Lung (tissue), 12 donors: ENCODE results near the gene ATP6V1F. TPM values are rescaled to one million over a fixed set of nuclear protein-coding genes. Genes with fewer than 3 reads are reported as not detected.

ENCODE experiments used
- ATAC-seq: fragments of 200-7000 bp; cut with Tn5 transposase; one replicate; pipeline ENCODE4 v1.9.1; 2020; ENCODE audit warnings: moderate number of reproducible peaks; ENCODE audit not compliant: insufficient read depth, low FRiP score
- DNase-seq, 3 donors: peaks; one replicate each; pipeline ENCODE4 v3.0.0-alpha.2; 2013 to 2017
- H3K27ac ChIP-seq, 2 donors: one replicate each; pipeline ENCODE4 v1.5.1; 2013; ENCODE audit warnings: mild to moderate bottlenecking in 2 of 2, moderate library complexity in 2 of 2, control low read depth in 1 of 2, inconsistent platforms in 1 of 2, low read depth in 1 of 2, low read length in 1 of 2
- H3K27me3 ChIP-seq, 3 donors: one replicate each; pipeline ENCODE4 v1.5.1; 2013; ENCODE audit warnings: low read length in 2 of 3; ENCODE audit not compliant: control insufficient read depth in 3 of 3, insufficient read depth in 3 of 3
- H3K36me3 ChIP-seq, 4 donors: one replicate each; pipeline ENCODE4 v1.5.1; 2013; ENCODE audit warnings: low read length in 4 of 4, mild to moderate bottlenecking in 1 of 4, moderate library complexity in 1 of 4; ENCODE audit not compliant: control insufficient read depth in 4 of 4, insufficient read depth in 4 of 4
- H3K4me1 ChIP-seq, 5 donors: one replicate each; pipeline ENCODE4 v1.5.1; 2013; ENCODE audit warnings: low read length in 5 of 5, mild to moderate bottlenecking in 2 of 5, moderate library complexity in 1 of 5; ENCODE audit not compliant: control insufficient read depth in 5 of 5, insufficient read depth in 5 of 5
- H3K4me3 ChIP-seq: one replicate; pipeline ENCODE4 v1.5.1; 2013; ENCODE audit warnings: mild to moderate bottlenecking, control low read depth, moderate library complexity
- H3K9ac ChIP-seq, 2 donors: one replicate each; pipeline ENCODE4 v1.5.1; 2013; ENCODE audit warnings: low read length in 2 of 2, control low read depth in 1 of 2; ENCODE audit not compliant: insufficient read depth in 1 of 2
- H3K9me3 ChIP-seq, 4 donors: one replicate each; pipeline ENCODE4 v1.5.1; 2013; ENCODE audit warnings: low read length in 3 of 4, mild to moderate bottlenecking in 1 of 4, moderate library complexity in 1 of 4; ENCODE audit not compliant: control insufficient read depth in 4 of 4, insufficient read depth in 3 of 4
- CTCF ChIP-seq: IDR thresholded peaks from 2 replicates; pipeline ENCODE4 v1.5.1; 2012; ENCODE audit warnings: mild to moderate bottlenecking; ENCODE audit errors: control extremely low read depth, extremely low read depth
- WGBS, 2 donors: extraction: QIAGEN DNeasy Blood & Tissue Kit; methylation state at CpG; one replicate each; pipeline ENCODE4 v1.1.7; 2013; 5-methylcytosine and 5-hydroxymethylcytosine counted together
- polyA plus RNA-seq, 2 donors: library from polyadenylated mRNA; stranded (reverse); fragments of 200-250 nt; gene quantifications; one replicate each; pipeline ENCODE4 v1.2.1, GENCODE V29; 2013
- total RNA-seq, 2 donors: library from RNA; depleted of rRNA in 1 of 2; stranded (reverse); fragments of >200 nt in 1 of 2; gene quantifications; one replicate each; pipeline ENCODE4 v1.2.1, GENCODE V29; 2014 to 2021
- donor health status: control.
- donor health status: control.
- donor health status: Bipolar disorder and iron deficiency.
- donor health status: healthy.
- donor health status: DM: yes; HTN: yes; CAD: no.

The ATP6V1F gene
- total and polyA plus RNA-seq, 4 donors = 43.9 to 383 (median 225) TPM

DNA sequence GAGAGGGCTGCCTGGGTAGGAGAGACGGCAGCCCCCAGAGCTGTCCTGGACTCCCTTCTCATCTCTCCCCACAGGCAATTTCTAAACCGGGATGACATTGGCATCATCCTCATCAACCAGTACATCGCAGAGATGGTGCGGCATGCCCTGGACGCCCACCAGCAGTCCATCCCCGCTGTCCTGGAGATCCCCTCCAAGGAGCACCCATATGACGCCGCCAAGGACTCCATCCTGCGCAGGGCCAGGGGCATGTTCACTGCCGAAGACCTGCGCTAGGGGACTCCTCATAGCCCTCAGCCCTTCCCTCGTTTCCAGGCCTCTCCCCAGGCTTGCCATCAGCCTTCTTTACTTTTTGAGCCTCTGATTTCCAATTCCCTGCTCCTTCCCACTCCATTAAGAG is 2.6 kb downstream of the ATP6V1F start:
- H3K36me3 ChIP-seq = peaks cover 0 to 15% (median 11%) of the 10 kb centered on the region in 4 donors
- no peak for TF ChIP-seq CTCF
- DNase-seq (no peak), ATAC-seq (no peak)
- H3K4me3 ChIP-seq = no peak overlapping the region
- peaks cover 0 to 8% (median 5%) of the 10 kb centered on the region in 3 donors for H3K27me3 ChIP-seq
- peaks cover 0 to 28% (median 8%) of the 10 kb centered on the region in 5 donors for H3K4me1 ChIP-seq
- no peak overlapping the region for H3K9ac ChIP-seq
- no peaks in the 10 kb centered on the region for H3K9me3 ChIP-seq
- H3K27ac ChIP-seq = no peak overlapping the region
- whole genome bisulfite sequencing, 2 donors = 96 to 97% methylated on average over 12 of the region's 12 CpGs

DNA sequence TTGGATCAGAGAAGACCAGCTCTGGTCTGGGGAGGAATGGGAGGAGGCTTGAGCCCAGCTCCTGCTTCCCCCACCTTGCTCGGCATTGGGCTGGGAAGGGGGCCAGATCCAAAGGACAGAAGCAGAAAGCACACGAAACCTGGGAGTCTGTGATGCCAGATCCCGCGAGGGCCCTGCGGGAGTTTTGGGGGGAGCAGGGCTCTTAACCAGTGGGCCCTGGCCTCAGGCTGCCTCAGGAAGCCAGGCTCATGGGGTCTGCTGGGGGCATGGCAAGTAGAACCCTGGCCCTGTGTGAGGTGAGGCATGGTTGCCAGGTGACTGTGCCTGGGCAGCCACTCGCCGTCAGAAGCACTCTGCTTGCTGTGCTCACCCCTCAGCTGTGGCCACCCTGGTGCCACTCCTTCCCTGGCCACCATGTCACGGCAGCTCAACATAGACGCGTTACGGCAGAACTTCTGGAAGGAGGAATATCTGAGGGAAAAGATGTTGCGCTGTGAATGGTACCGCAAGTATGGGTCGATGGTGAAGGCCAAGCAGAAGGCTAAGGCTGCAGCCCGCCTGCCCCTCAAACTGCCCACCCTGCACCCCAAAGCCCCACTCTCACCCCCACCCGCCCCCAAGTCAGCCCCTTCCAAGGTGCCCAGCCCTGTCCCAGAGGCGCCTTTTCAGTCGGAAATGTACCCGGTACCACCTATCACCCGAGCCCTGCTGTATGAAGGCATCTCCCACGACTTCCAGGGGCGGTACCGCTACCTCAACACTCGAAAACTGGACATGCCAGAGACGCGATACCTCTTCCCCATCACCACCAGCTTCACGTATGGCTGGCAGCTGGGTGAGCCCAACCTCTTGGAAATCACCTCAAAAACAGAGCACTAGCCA is 3.6 kb downstream of the ATP6V1F start:
- Histone ChIP-seq H3K4me1 (peaks cover 0 to 28% (median 8%) of the 10 kb centered on the region in 5 donors), H3K27me3 (peaks cover 0 to 8% (median 5%) of the 10 kb centered on the region in 3 donors), H3K4me3 (no peak overlapping the region), H3K36me3 (peaks cover 0 to 15% (median 11%) of the 10 kb centered on the region in 4 donors), H3K9me3 (no peaks in the 10 kb centered on the region), H3K27ac (no peak overlapping the region), H3K9ac (no peak overlapping the region)
- DNase-seq (no peak), ATAC-seq (no peak)
- TF ChIP-seq CTCF = no peak
- 93 to 97% methylated on average over 27 of the region's 27 CpGs for WGBS, 2 donors

- ATAC-seq (no peak), DNase-seq (no peak)
- 88 to 94% methylated on average over 4 of the region's 4 CpGs for WGBS, 2 donors
- Histone ChIP-seq H3K4me1 (peaks cover 0 to 25% (median 5%) of the 10 kb centered on the region in 5 donors), H3K36me3 (peaks cover 0 to 15% (median 11%) of the 10 kb centered on the region in 4 donors), H3K9ac (no peak overlapping the region), H3K9me3 (no peaks in the 10 kb centered on the region), H3K27ac (no peak overlapping the region), H3K4me3 (no peak overlapping the region), H3K27me3 (peaks cover 0 to 8% (median 5%) of the 10 kb centered on the region in 3 donors)
- TF ChIP-seq CTCF = no peak
Measured at GRCh38 chr7:128867241-128867640, 4.6 kb downstream of the ATP6V1F start.
